RWPE2 (cell line): ENCODE data around the gene UHRF2.
"Not testable (repeated sequence)": the region's sequence is repeated elsewhere in the genome, so short reads cannot be mapped to it uniquely, and the experiment has no call there.

Source experiments
- ATAC-seq: fragments of 200-7000 bp; cut with Tn5 transposase; 3 replicates; pipeline ENCODE4 v1.9.1; 2021; ENCODE audit warnings: low read depth
- DNase-seq: peaks from one replicate; pipeline ENCODE4 v3.0.0-alpha.2; 2020; ENCODE audit warnings: low spot score
- H3K27ac ChIP-seq: fragments of 450-650 bp; 2 replicates; pipeline ENCODE4 v1.5.1; 2017; ENCODE audit warnings: mild to moderate bottlenecking; ENCODE audit not compliant: poor library complexity, severe bottlenecking
- H3K27me3 ChIP-seq: fragments of 250-450 bp; sonication (Bioruptor Pico); 2 replicates; pipeline ENCODE4 v1.5.1; 2021; ENCODE audit warnings: mild to moderate bottlenecking, moderate library complexity; ENCODE audit not compliant: insufficient read depth, poor library complexity, severe bottlenecking
- H3K36me3 ChIP-seq: fragments of 250-450 bp; sonication (Bioruptor Pico); 2 replicates; pipeline ENCODE4 v1.5.1; 2020; ENCODE audit warnings: low read depth, mild to moderate bottlenecking, moderate library complexity
- H3K4me1 ChIP-seq: fragments of 250-450 bp; sonication (Bioruptor Pico); 2 replicates; pipeline ENCODE4 v1.5.1; 2021; ENCODE audit warnings: mild to moderate bottlenecking, moderate library complexity; ENCODE audit not compliant: insufficient read depth, poor library complexity, severe bottlenecking
- H3K4me3 ChIP-seq: fragments of 250-450 bp; sonication (Bioruptor Pico); 2 replicates; pipeline ENCODE4 v1.5.1; 2021; ENCODE audit warnings: mild to moderate bottlenecking, moderate library complexity; ENCODE audit not compliant: severe bottlenecking
- H3K9me3 ChIP-seq: fragments of 250-450 bp; sonication (Bioruptor Pico); 2 replicates; pipeline ENCODE4 v1.5.1; 2021; ENCODE audit warnings: mild to moderate bottlenecking, moderate library complexity; ENCODE audit not compliant: severe bottlenecking
- CTCF ChIP-seq: fragments of 450-650 bp; IDR thresholded peaks from one replicate; pipeline ENCODE4 v1.5.1; 2017; ENCODE audit warnings: mild to moderate bottlenecking, moderate library complexity; ENCODE audit not compliant: poor library complexity, severe bottlenecking

UHRF2 gene

GRCh38 chr9:6412487-6413364 lies at the start of gene UHRF2:
UHRF2 (plus strand) TSS chr9:6413199; CDS start chr9:6413491, 292 bp downstream.
- ATAC-seq: peak; percentile 91
- H3K4me3 ChIP-seq: peak within 1 kb of the TSS; percentile 93
- H3K27ac ChIP-seq: peak within 1 kb of the TSS; percentile 62
- H3K27me3 ChIP-seq: no peaks in the 10 kb centered on the region
- H3K36me3 ChIP-seq: peaks cover 28% of the 10 kb centered on the region
- peaks cover 18% of the 10 kb centered on the region for H3K4me1 ChIP-seq
- no peak for TF ChIP-seq CTCF
- peak; percentile 97 for DNase-seq
- no peaks in the 10 kb centered on the region for H3K9me3 ChIP-seq

- Histone ChIP-seq H3K9me3 (no peaks in the 10 kb centered on the region), H3K36me3 (no peaks in the 10 kb centered on the region), H3K27ac (no peak overlapping the region), H3K27me3 (no peaks in the 10 kb centered on the region), H3K4me1 (no peaks in the 10 kb centered on the region), H3K4me3 (no peak overlapping the region)
- TF ChIP-seq CTCF: no peak
- ATAC-seq (no peak), DNase-seq (no peak)
Observed at GRCh38 chr9:6367128-6367890, 45.7 kb upstream of the UHRF2 start.

GRCh38 chr9:6368831-6369230 lies 44.2 kb upstream of the UHRF2 start:
- no peak for ATAC-seq

GRCh38 chr9:6381477-6382012 lies 31.5 kb upstream of the UHRF2 start:
- H3K27me3 ChIP-seq, H3K9me3 ChIP-seq, DNase-seq, H3K4me1 ChIP-seq, H3K36me3 ChIP-seq, H3K27ac ChIP-seq, H3K4me3 ChIP-seq, ATAC-seq: not testable (repeated sequence)

More at GRCh38 chr9:6368831-6369230, 44.2 kb upstream of the UHRF2 start:
- no peaks in the 10 kb centered on the region for H3K4me1 ChIP-seq
- no peak overlapping the region for H3K27ac ChIP-seq
- DNase-seq: no peak
- TF ChIP-seq CTCF: no peak
- no peaks in the 10 kb centered on the region for H3K9me3 ChIP-seq
- no peaks in the 10 kb centered on the region for H3K27me3 ChIP-seq
- H3K36me3 ChIP-seq: no peaks in the 10 kb centered on the region
- no peak overlapping the region for H3K4me3 ChIP-seq

- no peak for TF ChIP-seq CTCF
- Histone ChIP-seq H3K36me3 (no peaks in the 10 kb centered on the region), H3K9me3 (no peaks in the 10 kb centered on the region), H3K4me3 (no peak overlapping the region), H3K27ac (no peak overlapping the region), H3K27me3 (no peaks in the 10 kb centered on the region), H3K4me1 (no peaks in the 10 kb centered on the region)
- DNase-seq: no peak
- ATAC-seq: no peak
Observed at GRCh38 chr9:6382681-6383080, 30.3 kb upstream of the UHRF2 start.
